HG03139 (cell line): Measurements from ENCODE around the gene GFRA4.
A peak's percentile ranks its signal among the peaks of the same experiment; 100 is the strongest.

Experiments used
- ATAC-seq: cut with Tn5 transposase; IDR thresholded peaks from one replicate; pipeline ENCODE4 v1.9.1; 2021; ENCODE audit not compliant: unreplicated experiment

Gene GFRA4

DNA sequence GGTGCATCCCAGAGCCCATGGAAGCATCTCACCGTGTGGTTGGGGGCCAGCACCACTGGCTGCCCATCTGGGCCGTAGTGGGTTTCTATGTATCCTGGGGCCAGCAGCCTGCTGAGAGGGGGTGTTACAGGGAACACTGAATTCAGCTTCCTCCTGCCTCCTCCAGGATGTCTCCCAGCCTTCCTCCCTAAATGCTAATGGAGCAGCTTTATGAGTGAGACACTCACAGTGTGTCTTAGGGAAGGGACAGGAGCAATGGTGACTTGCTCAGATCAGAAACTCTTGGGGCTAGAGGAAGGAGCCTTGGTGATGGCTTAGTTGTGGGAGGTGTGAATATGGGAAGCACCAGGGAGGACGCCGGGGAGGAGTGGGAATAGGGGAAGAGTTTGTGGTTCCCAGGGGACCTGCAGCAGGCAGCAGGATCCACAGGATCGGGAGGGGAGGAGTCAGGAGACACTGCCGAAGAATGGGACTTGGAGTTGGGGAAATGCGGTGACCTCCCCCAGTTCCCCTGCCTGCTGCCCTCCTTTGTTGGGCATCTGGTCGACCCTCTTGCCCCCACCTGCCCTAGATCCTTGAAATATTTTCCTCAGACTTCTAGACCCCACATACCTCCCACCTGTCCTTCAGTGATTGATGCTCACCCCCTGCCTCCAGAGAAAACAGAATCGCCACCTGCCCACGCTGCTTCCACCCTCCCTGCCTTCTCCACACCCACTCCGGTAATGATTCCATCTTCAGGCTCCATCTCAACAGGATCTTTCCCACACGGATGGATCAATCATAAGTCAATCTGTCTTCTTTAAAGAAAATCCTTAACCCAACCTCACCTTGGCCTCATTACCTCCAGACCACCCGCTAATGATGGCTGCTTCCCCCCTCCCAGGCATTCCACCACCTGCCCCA, 12.0 kb upstream of the GFRA4 start:
- no peak for ATAC-seq

DNA sequence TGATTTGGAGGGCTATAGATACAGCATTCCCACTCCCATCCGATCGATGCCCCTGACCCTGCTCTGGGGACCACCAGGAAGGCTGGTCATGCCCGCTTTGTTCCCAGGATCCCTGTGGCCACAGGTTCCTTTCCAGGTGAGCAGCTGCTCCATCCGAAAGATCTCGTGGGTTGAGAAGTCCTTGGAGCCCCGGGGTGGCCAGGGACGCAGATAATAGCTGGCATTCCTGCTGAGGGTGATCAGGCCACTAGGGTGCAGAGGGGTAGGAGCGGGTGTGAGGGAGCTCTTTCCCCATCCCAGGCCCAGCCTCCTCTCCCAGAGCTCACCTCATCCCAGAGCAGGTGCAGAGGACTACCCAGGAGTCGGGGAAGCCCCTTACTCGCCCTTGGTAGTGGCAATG, 11.2 kb upstream of the GFRA4 start:
- ATAC-seq, result no peak

DNA sequence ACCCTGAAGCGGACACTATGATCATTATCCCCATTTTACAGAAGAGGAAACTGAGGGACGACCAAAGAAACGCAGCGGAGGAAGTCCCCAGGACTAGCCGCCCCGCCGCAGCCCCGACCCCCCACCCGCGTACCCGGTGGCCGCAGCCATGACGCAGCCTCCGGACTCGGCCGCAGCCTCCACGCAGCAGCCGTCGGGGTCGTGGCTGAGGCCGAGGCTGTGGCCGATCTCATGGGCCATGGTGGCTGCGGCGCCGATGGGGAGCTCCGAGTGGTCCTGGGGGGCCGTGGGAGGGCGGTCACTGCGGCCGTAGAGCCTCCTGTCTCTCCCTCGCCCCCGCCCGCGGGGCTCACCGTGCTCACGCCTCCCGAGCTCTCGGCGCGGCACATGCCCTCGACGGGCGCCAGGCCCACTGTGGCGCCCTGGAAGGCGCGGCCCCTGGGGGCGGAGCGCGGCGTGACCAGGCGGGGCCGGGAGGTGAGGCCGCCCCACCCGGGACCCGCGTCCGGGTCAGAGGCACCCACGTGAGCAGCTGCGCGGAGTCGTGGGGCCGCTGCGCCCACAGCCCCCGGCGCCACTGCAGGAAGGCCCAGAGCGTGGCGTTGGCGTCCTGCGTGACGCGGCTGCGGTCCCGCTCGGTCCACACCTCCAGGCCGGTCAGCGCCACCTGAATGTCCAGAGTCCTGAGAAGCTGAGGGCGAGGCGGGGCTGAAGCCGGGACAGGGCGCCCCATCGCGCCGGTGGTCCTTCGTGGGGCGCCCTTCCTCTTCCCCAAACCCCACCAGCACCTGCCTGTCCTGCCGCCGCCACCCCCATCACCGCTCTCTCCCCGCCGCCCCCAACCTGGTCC, 10.2 kb upstream of the GFRA4 start:
- no peak for ATAC-seq

DNA sequence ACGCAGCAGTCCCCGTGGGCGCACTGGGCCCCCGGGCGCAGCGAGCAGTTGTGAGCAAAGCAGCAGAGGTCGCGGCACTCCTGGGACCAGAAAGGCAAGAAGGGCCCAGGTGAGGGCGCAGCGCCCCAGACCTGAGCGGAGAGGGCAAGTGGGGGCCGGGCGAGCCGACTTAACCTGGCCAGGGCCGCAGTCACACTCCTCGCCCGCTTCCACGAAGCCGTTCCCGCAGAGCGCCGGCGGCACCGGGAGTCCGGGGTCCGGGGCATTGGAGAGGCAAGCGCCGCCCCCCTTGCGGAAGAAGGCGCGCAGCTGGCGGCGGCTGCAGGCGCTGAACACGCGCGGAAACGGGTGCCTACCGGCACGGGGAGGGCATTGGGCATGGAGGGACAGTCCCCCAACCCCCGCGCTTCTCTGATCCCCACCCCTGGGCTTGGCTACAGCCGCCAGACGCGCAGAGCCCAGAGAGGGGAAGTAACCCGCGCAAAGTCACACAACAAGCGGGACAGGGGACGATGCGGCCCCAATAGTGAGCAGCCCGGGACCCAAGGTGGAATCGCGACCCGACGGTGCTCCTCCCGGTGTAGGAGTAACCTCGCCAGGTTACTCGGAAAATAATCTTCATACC, 9.5 kb upstream of the GFRA4 start:
- ATAC-seq, result no peak

DNA sequence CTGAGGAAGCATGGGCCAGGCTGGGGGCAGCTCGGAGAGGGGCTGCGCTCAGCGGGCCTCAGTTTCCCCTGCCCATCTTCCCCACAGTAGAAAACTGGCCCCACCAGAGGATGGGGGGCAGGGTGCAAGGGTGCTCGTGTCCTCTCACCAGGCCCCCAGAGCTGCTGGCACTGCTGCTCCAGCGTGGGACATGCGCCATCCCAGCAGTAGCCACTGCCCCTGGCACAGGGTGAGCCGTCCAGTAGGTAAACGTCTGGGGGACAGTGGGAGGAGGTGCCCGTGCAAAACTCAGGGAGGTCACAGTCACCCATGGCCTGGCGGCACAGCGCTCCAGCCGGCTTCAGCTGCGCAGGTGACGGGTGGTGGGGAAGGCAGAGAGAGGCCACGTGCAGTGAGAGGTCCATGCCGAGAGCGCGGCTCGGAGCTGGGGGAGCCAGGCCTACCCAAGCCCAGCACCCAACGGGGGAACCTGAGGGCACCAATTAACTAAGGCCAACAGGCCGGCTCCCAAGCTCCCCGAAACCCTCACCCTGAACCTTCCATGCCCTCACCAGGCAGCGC, 8.9 kb upstream of the GFRA4 start:
- ATAC-seq, result no peak

DNA sequence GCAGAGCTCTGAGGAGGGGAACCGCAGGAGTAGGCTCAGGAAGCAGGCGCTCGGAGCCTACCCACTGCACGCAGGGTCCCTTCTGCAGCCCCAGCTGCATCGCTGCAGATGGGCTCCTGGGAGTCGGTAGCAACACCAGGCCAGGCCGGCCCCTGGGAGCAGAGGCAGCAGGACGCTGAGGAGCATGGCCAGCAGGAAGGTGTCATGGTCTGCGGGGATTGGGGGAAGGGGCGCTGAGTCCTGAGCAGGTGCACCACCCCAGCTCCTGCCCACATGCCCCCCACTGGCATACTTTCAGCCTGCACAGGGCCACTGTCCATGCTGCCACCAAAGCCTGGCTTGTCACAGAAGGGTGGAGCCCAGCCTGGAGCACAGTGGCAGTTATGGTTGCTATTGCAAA, 7.7 kb upstream of the GFRA4 start:
- ATAC-seq, result no peak

DNA sequence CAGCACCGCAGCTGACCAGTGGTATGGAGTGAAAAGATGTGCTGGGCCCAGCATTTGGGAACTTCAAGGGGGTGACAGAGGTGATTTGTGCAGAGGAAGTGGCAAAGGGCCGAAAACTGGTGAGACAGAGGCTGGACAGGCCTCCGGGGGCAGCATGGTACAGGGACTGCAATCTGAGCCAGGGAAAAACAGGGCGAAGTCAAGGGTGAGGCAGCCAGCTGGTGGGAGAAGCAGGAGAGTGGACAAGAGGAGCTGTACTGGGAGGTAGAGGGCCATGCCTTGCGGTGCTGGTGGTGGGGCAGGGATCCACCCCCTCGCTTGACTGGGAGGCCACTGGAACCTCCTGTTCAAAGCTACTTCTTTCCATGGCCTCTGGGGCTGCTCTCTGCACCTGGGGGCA, 7.3 kb upstream of the GFRA4 start:
- no peak for ATAC-seq

DNA sequence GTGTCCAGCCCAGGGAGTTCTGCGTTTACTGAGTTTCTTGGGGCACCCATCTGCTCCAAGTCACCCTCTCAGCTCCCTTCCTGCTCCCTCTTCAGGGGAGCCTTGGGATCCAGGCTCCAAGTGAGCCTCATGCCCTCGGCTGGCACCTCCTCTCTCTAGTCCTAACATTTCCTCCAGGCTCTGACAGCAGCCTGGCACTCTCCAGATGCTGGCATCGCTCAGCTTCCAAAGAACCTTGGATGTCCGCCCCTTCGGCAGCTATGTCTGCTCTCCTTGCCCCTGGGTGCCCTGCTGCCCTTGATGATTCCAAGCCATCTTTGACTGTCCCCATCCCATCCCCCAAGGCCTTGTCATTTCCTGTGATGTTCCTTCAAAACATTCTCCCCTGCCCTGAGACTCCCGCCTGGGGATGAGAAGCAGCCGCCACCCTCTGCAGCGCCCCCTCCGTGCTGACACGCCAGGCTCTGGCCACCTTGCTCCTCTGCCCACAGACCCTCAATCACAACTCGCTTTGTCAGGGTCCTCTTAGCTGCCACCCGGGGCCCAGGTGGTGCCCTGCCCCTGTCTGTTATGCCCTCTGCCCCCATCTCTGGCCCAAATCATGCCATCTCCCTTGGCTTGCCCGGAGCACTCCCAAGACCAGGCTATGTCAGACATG, 6.6 kb upstream of the GFRA4 start:
- no peak for ATAC-seq

DNA sequence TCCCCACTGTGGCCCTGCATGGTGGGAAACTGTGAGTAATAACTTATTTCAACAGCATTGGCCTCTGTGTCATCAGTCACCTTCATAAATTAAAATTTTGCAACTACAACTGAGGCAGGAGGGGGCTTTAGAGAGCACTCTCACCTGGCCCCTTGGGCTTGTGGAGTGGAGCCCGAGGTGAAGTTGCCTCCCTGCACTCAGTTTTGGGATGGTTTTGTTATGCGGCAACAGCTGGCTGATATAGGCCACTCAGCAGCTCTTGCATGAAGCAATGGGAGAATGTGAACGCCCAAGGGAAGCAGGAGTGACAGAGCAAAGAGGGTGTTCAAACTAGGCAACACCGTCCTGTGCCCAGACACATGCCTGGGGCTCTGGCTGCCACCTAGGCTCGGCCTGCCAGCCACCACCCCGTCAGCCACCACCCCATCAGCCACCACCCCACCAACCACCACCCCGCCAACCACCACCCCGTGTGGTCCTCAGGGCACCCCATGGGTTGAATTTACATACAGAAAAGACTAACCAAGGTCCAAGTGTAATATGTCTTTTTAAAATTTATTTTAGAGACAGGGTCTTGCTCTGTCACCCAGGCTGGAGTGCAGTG, 4.3 kb upstream of the GFRA4 start:
- no peak for ATAC-seq

DNA sequence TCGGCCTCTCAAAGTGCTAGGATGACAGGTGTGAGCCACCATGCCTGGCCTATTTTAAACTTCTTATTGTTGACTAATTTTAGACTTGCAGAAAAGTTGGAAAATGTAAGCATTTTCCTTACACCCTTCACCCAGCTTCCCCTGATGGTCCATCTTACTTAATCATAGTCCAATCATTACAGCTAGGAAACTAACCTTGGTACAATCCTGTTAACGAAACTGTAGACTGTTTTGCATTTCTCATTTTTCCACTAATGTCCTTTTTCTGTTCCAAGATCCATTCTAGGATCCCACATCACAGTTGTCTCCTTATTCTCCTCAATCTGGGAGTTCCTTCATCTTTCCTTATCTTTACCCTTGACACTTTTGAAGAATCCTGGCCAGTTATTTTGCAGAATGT, 659 bp upstream of the GFRA4 start:
- no peak for ATAC-seq

DNA sequence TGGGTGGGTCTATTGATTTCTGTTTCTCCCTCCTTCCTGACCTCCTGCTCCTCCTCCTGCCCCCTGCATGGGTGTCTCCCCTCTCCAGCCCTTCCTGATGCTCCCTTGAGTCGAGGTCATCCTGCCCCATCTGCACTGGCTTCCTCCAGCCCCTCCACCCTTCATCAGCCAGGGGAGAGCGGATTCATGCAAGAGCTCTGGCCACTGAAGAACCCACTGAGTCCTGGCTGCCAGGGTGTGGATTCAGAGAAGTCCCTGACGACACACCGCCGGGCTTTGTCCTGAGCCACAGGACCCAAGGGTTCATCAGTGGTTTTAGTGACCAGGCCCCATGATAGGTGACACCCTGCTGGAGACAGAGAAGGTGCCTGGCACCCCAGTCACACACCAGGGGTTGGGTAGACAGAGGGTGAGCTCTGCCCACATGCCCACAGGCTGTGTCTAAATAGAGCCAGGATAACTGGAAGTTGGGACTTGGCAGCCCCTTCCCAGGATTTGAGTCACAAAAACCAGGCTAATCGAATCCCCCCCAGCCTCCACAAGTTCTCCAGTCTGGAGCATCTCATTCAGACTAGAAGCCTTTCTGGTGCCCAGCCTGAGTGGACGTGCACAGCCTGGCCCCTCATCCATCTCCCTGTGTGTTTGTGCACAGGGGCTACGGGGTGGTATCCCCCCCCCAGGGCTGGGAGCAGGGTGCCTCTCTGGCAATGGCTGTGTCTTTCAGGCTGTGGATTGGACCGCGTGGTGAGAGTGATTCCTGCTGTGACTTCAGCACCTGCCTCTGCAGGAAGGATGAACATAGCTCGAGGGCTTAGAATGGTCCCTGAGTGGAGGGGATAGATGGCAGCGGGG, 1.2 kb downstream of the GFRA4 start:
- ATAC-seq, result no peak

DNA sequence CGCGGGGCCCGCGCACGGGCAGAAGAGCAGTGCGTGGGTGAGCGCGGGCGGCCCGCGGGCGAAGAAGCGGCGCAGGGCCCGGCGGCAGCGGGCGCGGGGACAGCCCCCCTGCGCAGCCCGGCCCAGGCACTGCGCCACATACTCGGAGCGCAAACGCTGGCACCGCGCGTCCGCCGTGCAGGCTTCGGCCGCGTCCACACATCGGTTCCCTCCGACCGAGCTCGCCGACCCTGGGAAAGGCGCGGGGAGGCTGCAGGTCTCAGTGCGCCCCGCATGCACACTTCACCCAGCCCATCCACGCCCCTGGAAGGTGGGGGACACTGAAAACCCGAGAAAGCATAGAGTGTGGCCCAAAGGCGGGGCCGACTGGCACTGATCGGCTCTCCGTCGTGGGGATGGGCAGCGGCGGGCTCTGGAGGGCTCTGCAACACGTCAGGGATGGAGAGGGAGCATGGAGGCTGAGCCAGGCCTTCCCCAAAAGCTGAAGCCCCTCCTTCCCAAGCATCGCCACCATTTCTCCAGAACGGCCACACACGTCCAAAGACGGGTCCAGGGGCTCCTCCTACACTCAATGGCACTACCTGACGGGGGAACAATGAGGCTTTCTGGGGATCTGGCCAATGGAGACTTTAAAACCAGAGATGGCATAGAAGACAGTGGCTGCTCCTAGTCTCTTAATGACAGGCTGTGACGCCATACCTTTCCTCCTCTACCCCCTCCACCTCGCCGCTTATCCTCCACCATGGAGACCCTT, 2.0 kb downstream of the GFRA4 start:
- ATAC-seq, result no peak

DNA sequence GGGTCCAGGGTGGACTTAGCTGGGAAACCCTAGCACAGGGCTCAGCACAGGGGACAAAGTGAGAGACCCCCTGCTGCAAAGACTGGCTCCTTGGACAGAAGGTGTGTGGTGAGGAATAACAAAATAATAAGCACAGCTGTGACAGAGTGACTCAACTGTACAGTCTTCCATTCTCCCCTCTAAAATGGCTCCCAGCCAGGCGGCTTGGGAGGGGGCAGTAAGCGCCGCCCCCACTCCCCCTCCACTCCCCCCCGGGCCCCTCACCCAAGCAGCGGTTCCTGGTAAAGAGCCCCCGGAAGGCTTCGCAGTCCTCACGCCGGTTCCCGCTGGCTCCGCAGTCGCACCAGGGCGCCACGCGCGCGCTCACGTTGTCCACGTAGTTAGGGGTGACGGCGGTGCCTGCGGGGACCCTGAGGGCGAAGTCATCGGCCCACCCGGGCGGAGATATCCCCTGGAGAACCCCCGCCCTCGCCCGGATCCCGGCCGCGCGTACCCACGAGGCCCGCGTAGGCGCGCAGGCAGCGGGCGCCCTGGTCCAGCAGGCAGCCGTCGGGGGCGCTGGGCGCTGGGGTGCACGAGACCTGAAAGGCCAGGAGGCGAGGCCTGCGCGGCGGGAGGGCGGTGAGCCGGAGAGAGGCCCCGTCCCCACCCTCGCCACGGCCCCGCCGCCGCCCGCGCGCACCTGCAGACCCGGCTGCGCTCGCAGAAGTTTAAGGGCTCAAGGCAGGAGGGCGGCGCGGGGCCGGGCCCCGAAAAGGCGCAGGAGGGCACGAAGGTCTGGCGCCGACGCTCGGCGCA, 2.7 kb downstream of the GFRA4 start:
- no peak for ATAC-seq

DNA sequence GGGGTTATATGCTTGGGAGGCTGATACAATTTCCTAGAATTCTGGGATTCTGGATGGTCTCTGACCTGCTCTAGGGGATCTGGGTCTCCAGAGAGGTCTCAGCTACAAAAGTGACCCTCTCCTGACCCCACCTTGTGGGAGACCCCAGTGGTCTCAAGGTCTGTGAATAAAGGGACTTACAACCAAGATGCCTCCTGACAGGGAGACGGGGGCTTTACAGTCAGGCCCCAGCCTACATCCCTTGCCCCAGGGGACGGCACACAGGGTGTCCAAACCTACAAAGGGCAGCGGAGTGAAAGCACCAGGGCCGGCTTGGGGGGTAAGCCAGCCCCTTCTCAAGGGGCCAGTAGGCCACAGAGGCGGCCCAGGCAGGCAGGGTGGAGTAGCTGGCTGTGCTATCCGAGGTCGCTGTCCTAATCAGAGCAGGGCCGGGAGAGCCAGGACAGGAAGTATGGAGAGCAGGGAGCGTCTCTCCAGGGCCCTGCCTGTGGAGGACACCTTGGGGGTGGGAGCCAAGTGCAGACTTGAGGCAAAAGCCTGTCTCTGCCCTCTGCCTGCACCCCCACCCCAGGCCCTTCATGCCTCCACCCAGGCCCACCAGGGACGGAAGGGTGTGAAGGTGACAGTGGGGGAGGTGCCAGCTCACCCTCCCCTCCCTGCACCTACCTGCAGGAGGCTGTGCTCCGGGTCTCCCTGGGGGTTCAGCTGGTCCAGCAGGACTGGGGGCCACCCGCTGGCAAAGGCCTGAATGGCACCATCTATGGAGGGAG, 3.5 kb downstream of the GFRA4 start:
- ATAC-seq, result no peak

DNA sequence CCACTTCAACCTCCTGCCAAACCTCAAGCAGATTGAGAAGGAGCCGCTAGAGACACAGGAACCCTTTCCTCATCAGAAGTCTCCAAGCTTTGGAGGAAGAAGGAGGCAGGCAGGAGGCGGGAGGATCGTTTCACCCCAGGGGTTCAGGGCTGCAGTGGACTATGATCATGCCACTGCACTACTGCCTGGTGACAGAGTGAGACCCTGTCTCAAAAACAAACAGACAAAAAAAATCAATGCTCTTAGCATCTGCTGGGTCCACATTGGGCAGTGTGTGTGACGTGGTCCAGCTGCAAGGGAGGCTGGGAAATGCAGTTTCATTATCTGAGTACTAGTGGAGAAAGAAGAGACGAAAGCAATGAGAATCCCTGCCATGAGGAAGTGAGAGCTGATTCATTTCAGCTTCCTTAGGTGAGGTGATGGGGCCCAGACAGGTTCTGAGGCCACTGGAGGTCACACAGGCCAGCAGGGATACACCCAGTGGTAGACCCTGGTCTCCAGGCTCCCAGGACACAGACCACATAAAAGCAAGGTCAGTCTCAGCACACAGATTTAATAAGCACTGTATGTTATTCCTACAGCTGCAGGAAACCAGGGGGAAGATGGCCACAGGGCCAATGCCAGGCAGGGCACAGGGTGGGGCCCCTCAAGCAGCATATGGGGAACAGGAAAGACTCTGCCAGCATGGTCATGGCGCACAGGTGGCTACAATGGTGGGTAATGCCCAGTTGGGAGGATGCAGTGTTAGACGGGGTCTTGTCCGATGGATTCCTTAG, 4.3 kb downstream of the GFRA4 start:
- ATAC-seq, result peak; percentile 84

DNA sequence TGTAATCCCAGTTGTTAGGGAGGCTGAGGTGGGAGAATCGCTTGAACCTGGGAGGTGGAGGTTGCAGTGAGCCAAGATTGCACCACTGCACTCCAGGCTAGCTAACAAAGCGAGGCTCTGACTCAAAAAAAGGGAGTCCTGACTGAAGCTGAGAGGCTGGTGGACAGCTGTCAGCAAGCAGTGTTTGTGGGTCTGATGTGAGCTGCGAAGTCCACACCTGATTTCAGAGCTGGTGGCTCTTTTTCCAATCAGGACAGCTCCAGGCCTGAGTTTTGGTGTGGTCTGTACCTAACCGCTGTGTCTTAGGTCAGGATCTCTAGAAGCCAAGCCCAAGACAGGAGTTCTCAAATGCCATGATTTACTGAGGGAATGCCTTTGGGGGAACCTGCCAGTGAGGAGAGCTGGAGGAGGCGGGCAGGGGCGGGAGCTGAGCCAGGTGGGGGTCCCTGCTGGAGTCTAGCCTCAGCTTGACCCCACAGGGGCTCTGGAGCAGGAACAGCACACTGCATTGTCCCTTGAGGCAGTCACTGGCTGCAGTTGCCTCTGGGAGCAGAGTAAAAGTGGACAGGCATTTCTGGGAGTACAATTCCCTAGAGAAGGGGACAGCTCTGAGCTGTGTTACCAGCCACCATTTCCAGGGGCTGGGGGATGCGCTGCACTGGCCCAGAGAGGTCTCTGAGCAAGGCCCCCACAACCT, 5.0 kb downstream of the GFRA4 start:
- ATAC-seq, result no peak
